Fibroblast of skin of scalp (primary cell): ENCODE measurements around the gene OR8B4. TPM values are rescaled to one million over a fixed set of nuclear protein-coding genes. Genes with fewer than 3 reads are reported as not detected.
"Not testable (repeated sequence)": the region's sequence is repeated elsewhere in the genome, so short reads cannot be mapped to it uniquely, and the experiment has no call there.

Experiments
- DNase-seq: peaks from one replicate; pipeline ENCODE4 v3.0.0-alpha.2; 2013
- polyA plus RNA-seq, 2 experiments: library from polyadenylated mRNA; unstranded; fragments of 120-200 nt; gene quantifications; one replicate each; pipeline ENCODE4 v1.2.1, GENCODE V29; 2013; ENCODE audit not compliant: insufficient read length in 2 of 2

Gene OR8B4
- not detected for polyA plus RNA-seq (2013, experiment 1 of 2; ENCODE audit: insufficient read length)
- not detected for polyA plus RNA-seq (2013, experiment 2 of 2; ENCODE audit: insufficient read length)

- no peak for DNase-seq
Measured at GRCh38 chr11:124424384-124424921, at the start of gene OR8B4. TSS of gene OR8B4 (minus strand) at chr11:124424871. CDS start at chr11:124424871, 0 bp downstream.

GRCh38 chr11:124474079-124474478 is 49.4 kb upstream of the OR8B4 start:
- no peak for DNase-seq

GRCh38 chr11:124473476-124473875 is 48.8 kb upstream of the OR8B4 start:
- DNase-seq: no peak

- no peak for DNase-seq
Measured at GRCh38 chr11:124470561-124471227, 46.0 kb upstream of the OR8B4 start.

- DNase-seq: no peak
Measured at GRCh38 chr11:124467381-124467927, 42.8 kb upstream of the OR8B4 start.

GRCh38 chr11:124465368-124465767 is 40.7 kb upstream of the OR8B4 start:
- DNase-seq: no peak

GRCh38 chr11:124463990-124464389 is 39.3 kb upstream of the OR8B4 start:
- no peak for DNase-seq

- no peak for DNase-seq
Measured at GRCh38 chr11:124463324-124463723, 38.7 kb upstream of the OR8B4 start.

GRCh38 chr11:124460459-124460858 is 35.8 kb upstream of the OR8B4 start:
- no peak for DNase-seq

- DNase-seq: not testable (repeated sequence)
Measured at GRCh38 chr11:124459379-124459778, 34.7 kb upstream of the OR8B4 start.

GRCh38 chr11:124454552-124454951 is 29.9 kb upstream of the OR8B4 start:
- no peak for DNase-seq

GRCh38 chr11:124446916-124447315 is 22.2 kb upstream of the OR8B4 start:
- DNase-seq: no peak

- no peak for DNase-seq
Measured at GRCh38 chr11:124445646-124446150, 21.0 kb upstream of the OR8B4 start, which contains the start of gene OR8B8. TSS of gene OR8B8 (minus strand) at chr11:124445696. CDS start at chr11:124441085, 4,611 bp downstream.

GRCh38 chr11:124442847-124443246 is 18.2 kb upstream of the OR8B4 start:
- DNase-seq: no peak

- peak; percentile 1 for DNase-seq
Measured at GRCh38 chr11:124442442-124442841, 17.8 kb upstream of the OR8B4 start.

GRCh38 chr11:124441519-124441918 is 16.8 kb upstream of the OR8B4 start:
- no peak for DNase-seq

- no peak for DNase-seq
Measured at GRCh38 chr11:124441081-124441480, 16.4 kb upstream of the OR8B4 start.

GRCh38 chr11:124440608-124441007 is 15.9 kb upstream of the OR8B4 start:
- DNase-seq: no peak

GRCh38 chr11:124434699-124435098 is 10.0 kb upstream of the OR8B4 start:
- no peak for DNase-seq

GRCh38 chr11:124429599-124429998 is 4.9 kb upstream of the OR8B4 start:
- no peak for DNase-seq

GRCh38 chr11:124421043-124421442 is 3.6 kb downstream of the OR8B4 start:
- DNase-seq: no peak

- peak; percentile 37 for DNase-seq
Measured at GRCh38 chr11:124415356-124415923, 9.2 kb downstream of the OR8B4 start.

- no peak for DNase-seq
Measured at GRCh38 chr11:124409906-124410305, 14.8 kb downstream of the OR8B4 start.
